IPS-18c (cell line): Measurements from ENCODE around the gene ARAP1.

Experiments
- H3K4me3 ChIP-seq: 2 replicates; pipeline ENCODE4 v1.7.0; 2013; ENCODE audit warnings: low read depth, mild to moderate bottlenecking, low read length, moderate library complexity; ENCODE audit not compliant: insufficient read depth
- H3K9me3 ChIP-seq: one replicate; pipeline ENCODE4 v1.6.1; 2013; ENCODE audit warnings: mild to moderate bottlenecking, low read length, moderate library complexity; ENCODE audit not compliant: control insufficient read depth, insufficient read depth

Gene ARAP1

GRCh38 chr11:72781313-72782080 lies 29.3 kb upstream of the ARAP1 start:
- Histone ChIP-seq H3K9me3 (no peaks in the 10 kb centered on the region), H3K4me3 (peak overlapping the region; percentile 55)

DNA sequence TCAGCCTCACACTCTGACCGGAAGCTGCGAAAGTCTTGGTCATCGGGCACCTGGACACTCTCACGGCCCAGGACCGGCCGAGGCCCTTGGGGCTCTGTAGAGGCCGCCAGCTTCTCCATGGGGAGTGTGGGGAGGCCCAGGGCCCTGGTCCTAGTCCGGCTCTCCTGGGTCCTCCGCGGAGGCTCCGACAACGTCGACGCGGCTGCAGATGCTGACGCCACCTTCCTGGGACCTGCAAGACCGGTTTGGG lies 28.8 kb upstream of the ARAP1 start:
- no peaks in the 10 kb centered on the region for H3K9me3 ChIP-seq
- H3K4me3 ChIP-seq: peak overlapping the region; percentile 55

GRCh38 chr11:72780296-72781062 lies 28.3 kb upstream of the ARAP1 start:
- H3K9me3 ChIP-seq: no peaks in the 10 kb centered on the region
- peak overlapping the region; percentile 55 for H3K4me3 ChIP-seq

DNA sequence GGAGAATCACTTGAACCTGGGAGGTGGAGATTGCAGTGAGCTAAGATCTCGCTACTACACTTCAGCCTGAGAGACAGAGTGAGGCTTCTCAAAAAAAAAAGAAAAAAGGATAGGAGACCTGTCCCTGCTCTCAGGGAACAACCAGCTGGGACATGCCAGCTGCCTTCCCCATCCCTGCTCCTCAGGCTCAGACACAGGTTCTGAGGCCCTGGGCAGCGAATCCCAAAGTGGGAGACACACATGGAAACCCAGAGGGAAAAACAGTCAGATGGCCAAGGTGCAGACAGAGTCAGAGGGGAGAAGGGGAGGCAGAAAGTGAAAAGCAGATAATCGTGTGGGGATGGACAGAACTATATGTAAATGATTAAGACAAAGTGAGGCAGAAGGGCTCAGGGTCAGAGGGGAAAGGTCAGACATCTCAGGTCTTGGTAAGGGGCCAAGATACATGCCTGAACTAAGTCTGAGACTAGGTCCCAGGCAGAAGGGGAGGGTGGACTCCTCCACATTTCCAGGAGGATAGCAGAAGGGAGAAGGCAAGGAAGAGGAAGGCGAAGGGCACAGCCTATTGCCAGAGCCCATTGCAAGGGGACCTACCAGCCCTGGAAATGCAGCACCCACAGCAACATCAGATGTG lies 27.4 kb upstream of the ARAP1 start:
- H3K9me3 ChIP-seq: no peaks in the 10 kb centered on the region

GRCh38 chr11:72778535-72779494 lies 26.6 kb upstream of the ARAP1 start:
- H3K4me3 ChIP-seq: no peak overlapping the region
- H3K9me3 ChIP-seq: no peaks in the 10 kb centered on the region

More for the DNA sequence above, 27.4 kb upstream of the ARAP1 start:
- no peak overlapping the region for H3K4me3 ChIP-seq

DNA sequence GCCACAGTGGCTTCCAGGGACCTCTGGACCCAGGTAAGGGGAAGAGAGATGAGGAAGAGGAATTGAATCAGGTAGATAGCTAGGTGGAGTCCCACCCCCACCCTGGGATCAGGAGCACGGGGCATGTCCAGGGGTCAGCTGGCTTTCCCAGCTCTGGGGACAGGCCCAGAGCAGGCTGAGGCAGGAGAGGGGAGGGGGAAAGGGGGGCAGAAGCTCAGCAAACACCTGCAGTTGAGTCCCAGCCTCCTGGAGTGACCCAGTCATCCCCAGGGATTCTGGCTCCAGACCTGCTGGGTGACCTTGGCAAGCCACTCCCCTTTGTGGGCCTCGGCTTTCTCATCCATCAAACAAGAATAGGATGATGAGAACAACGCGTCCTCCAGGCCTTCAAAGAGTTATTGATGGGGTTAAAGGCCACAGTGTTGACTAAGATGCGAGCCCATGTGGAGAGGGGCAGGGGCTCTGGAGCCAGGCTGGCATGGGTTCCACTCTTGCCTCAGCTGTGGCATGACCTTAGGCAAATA lies 25.6 kb upstream of the ARAP1 start:
- Histone ChIP-seq H3K4me3 (no peak overlapping the region), H3K9me3 (no peaks in the 10 kb centered on the region)

DNA sequence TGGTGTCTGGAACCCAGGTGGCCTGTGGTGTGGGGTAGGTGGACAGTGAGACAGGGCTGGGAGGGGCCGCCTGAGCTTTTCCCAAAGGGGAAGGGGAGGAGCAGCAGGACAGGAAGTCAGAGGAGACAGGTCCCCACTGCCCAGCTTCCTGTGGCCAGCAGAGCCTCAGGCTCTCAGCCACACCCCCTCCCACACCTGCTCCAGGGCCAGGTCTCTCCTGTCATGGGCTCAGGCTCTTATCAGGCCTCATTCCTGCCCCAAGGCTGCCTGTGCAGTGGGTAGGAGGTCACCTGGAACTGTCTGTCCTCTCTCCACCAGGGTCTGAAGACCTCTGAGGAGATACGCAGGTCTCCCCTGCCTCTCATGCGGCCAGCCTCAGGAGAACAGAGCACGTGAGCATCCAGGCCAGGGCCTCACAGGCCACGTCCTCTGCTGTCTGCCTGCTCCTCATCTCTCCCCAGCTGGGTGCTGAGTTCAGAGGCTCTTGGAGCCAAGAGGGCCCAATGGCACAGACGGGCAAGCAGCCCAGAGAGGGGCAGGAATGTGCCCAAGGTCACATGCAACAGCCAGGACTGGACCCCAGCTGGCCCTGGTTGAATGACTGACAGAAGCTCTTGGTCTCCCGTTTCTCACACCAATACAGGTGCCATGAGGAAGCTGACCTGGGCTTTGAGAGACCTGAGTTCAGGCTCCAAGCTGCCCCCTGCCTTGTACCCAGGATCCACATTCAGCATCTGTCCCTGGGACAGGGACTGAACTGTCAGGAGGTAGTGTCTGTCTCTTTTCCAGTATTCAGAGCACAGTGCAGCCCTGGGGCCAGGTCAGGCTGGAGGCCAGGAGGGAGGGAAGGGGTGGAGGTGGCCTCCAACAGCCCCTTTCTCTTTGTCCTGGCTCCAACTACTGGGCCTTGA lies 24.9 kb upstream of the ARAP1 start:
- Histone ChIP-seq H3K9me3 (no peaks in the 10 kb centered on the region), H3K4me3 (no peak overlapping the region)

- H3K4me3 ChIP-seq: no peak overlapping the region
- H3K9me3 ChIP-seq: no peaks in the 10 kb centered on the region
Observed at GRCh38 chr11:72776117-72776843, 24.1 kb upstream of the ARAP1 start.

DNA sequence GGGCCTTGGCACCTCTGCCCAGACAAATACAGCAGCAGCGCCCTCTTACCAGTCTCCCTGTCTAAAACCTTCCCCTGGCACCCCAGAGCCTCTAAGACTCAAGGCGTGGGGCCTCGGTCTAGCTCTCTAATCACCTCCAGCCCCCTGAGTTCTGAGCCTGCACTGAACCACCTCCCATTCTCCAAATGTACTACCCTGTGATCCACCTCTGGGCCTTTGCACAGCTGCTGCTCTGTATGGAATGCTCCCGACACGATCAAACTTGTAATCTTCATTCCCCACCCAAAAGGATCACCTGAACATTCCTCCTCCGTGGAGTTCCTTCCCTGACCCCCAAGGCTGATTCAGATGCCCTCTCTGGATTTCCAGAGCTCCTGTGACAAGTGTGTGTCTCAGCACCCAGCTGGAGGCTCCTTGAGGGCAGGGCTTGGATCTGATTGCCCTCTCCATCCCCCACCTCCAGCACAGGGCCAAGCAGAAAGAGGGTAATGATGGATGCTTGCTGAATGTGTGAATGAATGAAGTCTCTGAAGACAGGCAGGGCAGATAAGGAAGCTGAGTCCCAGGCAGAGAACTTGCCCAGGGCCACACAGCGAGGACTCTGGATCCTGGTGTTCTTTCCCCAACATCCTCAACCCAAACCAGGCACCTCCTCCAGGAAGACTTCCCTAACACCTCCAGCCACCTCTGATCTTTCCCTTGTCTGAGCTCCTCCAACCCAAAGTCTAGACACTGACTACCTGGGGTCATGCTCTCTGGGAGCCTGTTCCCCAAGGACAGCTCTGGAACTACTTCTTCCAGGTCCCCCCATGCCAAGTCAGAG lies 23.3 kb upstream of the ARAP1 start:
- Histone ChIP-seq H3K4me3 (no peak overlapping the region), H3K9me3 (no peaks in the 10 kb centered on the region)

DNA sequence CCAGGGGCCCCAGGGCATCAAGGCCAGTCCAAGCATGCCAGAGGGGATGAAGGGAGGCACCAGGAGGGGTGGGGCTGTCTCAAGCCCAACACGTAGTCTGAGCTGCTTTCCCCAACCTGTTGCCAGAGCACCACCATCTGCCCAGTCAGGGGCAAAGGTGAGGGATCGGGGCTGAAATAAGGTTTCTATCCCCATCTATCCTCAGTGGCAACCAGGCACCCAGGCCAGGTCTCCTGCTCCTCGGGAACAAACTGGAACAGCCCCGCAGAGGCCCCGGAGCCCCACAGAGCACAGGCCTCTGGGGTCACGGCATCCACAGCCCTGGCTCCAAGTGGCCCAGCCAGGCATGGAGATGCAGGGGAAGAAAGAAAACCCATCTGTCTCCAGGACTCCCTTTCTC lies 22.3 kb upstream of the ARAP1 start:
- no peaks in the 10 kb centered on the region for H3K9me3 ChIP-seq
- no peak overlapping the region for H3K4me3 ChIP-seq

DNA sequence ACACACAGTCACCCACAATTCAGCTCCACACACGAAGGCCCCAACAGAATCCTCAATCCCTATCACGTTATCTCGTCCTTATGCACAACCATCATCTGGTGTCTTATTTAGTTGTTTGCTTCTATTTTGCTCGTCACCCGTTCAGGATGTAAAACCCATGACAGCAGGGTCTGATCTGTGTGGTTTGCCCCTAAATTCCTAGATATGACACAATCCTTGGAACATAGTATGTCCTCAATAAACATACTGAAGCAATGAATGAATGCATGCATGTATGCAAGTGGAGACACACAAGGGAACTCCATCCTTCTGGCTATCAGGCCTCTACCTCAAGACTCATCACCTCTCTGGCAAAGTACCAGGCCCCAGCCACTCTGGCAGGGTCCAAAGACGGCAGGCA lies 21.5 kb upstream of the ARAP1 start:
- no peaks in the 10 kb centered on the region for H3K9me3 ChIP-seq
- no peak overlapping the region for H3K4me3 ChIP-seq

GRCh38 chr11:72773291-72773690 lies 21.1 kb upstream of the ARAP1 start:
- H3K4me3 ChIP-seq: no peak overlapping the region
- no peaks in the 10 kb centered on the region for H3K9me3 ChIP-seq

DNA sequence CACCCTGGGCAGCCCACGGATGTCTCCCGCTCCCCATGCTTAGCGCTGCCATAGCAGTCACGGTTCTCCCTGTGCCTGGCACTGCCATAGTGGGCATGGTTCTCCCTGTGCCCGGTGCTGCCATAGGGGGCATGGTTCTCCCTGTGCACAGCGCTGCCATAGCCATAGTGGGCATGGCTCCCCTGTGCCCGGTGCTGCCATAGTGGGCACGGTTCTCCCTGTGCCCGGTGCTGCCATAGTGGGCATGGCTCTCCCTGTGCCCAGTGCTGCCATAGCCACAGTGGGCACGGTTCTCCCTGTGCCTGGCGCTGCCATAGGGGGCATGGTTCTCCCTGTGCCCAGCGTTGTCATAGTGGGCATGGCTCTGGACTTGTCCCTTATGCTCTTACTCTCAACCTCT lies 19.9 kb upstream of the ARAP1 start:
- Histone ChIP-seq H3K4me3 (no peak overlapping the region), H3K9me3 (no peaks in the 10 kb centered on the region)

DNA sequence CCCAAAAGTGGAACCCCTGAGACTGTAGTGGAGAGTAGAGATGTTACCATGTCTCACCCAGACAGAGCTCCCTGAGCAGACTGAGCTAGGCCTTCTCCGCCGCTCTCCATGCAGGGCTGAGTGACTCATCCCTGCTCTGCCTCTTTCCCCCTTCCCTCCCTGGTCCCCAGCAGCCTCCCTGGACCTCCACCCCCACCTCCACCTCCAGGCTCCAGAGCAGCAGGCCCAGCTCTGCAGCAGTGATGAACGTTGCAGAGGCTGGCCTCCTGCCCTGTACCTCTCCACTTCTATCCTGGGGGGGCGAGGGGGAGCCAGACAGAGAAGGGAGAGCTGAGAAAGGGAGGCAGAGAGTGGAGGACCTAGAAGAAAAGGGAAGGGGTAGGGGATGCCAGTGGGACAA lies 19.3 kb upstream of the ARAP1 start:
- no peaks in the 10 kb centered on the region for H3K9me3 ChIP-seq
- no peak overlapping the region for H3K4me3 ChIP-seq

- H3K4me3 ChIP-seq: no peak overlapping the region
- H3K9me3 ChIP-seq: no peaks in the 10 kb centered on the region
Observed at GRCh38 chr11:72770799-72771198, 18.6 kb upstream of the ARAP1 start.
